ENCODE data around the gene SDF4.

DNA sequence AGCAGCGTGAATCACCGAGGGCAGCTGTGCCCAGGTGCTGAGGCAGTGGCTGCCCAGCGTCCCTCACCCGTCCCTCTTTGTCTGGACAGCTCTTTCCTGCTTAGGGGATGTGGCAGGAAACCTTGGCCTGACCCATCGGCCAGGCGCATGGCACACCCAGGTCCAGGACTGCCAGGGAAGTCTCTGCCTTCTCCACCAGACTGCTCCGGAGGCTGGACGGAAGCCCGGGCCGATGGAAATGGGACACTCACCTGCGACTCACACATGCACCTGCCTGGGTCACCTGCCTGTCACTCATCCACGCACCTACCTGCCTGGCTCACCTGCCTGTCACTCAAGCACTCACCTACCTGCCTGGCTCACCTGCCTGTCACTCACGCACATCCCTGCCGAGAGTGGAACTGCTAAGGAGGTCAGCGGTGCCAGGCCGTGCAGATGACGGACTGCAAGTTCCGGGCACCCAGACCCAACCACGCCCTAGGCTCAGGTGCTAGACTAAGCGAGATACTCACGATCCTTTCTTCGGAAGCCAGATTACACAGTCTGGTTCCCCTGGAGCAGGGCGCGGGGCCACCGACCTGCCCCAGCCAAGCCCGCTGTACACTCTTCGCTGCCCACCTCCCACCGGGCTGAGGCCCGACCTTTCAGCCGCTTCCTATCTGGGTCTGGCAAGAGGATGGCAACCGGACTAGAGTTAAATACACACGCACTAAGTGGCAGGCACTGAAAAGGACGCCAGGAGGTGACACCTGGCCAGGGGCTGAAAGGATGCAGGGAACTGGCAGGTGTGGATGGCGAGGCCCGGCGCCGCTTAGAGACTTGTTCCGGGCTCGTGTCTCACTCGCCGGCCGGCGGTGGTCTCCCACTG, 40.8 kb upstream of the SDF4 start:
- no peak for TF ChIP-seq POLR2A (IDR thresholded peaks at IDR 0.05)
- TF ChIP-seq CTCF (IDR thresholded peaks at IDR 0.05) = no peak
- no peak for TF ChIP-seq POLR2AphosphoS5 (IDR thresholded peaks at IDR 0.05)
- TF ChIP-seq EP300 (IDR thresholded peaks at IDR 0.05) = no peak

Data from sigmoid colon (tissue), 4 donors.